GM19099 (cell line): Measurements from ENCODE around the gene DOCK10.

ENCODE experiments used
- POLR2A ChIP-seq: IDR thresholded peaks from 3 replicates; pipeline ENCODE4 v1.6.1; 2011; ENCODE audit warnings: low read depth; ENCODE audit not compliant: insufficient read length; ENCODE audit errors: extremely low read depth

Gene DOCK10

DNA sequence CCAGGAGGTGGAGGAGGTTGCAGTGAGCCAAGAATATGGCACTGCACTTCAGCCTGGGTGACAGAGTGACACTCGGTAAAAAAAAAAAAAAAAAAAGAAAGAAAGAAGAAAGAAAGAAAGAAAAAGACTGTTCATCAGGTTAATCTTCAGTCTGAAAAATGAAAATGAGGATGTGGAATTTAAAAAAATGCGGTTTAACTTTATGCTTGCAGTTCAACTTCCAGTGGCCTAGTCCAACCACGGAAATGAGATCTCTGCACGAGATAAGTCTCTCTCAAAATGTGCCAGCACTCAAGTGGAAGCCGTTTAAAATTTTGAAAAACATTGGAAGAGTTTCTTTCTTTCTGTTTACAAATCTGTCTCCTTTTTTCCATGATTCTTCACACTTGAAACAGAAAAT lies 112.1 kb downstream of the DOCK10 start:
- TF ChIP-seq POLR2A: no peak

DNA sequence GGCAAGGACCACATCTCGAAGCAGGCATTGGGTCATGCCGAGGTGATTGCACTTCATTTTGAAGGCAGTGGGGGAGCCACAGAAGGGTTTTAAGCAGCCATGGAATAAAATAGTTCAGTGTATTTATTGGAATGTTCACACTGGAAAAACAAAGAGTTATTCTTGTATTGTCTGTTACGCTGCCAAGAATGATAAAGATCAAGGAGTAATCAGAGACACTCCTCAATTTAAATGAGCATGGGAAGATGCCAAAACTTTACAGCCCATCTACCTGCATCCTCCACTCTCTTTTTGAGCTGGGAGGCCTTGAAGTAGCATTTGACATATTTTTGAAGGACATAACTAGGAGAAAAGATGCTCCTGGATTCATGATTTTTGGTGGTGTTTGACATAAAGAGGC lies 112.8 kb downstream of the DOCK10 start:
- no peak for TF ChIP-seq POLR2A

DNA sequence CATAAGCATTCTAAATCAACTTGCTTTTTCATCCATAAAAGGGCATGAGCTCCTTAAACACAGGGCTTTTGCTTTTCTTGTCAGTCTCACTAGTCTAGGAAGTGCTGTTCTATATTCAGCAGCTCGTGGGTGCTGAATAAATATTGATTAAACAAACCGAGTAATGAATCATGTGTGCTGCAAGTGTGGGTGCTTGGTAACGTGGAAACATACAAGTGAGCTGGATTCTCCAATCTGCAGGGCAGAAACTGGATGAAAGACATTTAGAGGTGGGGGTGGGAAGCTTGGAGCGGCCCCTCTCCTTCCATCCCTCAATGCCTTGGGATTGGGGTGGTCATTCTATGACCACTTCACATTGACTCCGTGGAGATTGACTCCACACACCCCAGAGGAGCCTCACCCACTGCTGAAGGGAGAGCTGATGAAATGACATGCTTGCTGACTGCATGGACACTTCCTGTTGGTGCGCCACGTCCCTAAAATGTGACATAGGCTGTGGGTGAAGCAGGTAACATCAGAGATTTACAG lies 114.6 kb downstream of the DOCK10 start:
- no peak for TF ChIP-seq POLR2A

DNA sequence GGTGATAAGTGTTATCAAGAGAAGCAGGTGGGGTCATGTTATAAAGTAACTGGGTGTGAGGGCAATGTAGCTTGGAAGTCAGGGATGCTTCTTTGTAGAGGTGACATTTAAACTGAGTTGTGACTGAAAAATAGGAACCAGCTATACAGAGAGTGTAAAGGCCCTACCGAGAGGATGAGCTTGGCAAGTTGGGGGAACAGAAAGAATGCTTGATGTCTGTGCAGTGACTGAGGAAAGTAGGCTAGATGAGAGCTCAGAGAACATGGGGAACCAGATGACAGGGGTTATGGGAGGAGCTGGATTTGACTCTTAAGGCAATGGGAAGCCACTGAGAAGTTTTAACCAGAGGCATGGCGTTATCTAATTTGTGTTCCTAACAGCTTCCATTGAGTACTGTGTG lies 115.3 kb downstream of the DOCK10 start:
- no peak for TF ChIP-seq POLR2A

DNA sequence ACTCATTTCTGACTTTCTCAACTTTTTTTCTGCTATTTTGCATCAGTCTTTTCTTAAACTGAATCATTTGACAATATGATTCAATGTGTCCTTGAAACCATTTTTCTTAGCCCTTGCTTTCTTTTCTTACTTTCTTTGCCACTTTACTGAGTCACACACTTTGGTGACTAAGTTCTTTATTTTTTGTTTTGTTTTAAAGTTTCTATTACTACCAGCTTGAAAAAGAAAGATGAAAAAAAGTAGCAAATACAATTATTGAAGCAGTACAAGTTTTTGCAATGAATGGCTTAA lies 116.5 kb downstream of the DOCK10 start:
- no peak for TF ChIP-seq POLR2A

DNA sequence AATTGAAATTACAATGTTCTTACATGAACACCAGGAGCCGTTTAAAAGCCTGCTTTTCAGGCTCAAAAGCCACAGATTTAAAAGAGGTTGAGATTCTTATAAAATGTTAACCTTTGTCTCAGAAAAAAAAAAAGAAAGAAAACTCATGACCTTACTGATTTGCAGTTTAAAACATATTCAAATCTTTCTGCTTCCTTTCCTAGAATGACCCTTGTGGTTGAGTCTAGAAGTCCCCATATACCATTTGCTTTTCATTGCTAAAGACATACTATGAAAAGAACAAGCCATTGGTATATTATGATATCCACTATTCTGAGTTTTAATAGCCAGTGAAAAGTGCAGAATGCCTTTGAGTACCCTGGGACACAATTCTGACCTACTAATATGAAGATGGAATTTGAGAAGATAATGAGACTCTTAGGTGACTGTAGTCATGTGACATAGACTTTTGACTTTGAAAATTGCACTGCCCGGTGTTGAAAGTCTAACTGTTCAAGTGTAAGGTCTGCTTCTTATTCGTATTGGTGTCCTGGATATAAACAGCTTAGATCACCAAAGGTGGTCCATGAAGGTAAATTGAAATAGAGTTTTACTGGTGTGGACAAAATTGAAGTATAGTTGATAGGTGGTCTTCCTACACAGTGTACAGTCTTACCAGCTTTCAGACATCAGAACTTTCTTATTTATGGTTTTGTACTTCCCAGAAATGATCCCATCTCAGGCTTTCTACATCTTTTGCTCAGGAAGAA lies 117.0 kb downstream of the DOCK10 start:
- TF ChIP-seq POLR2A: no peak

DNA sequence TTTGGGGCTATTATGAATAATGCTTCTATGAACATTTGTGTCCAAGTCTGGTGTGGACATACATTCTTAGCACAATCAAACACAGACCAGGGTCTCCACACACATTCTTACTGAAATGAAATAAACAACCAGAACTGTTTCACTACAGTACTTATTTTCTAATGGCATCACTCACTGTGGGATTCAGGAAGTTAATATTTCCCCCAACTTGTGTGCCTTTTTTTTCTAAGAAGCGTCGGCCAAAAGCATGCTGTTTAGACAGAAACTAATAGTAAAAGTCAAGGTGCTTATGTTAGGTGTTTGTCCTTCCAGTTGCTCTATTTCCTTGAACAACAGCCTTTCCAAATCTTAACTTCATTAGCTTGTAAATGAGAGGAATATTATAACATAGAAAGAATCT lies 117.6 kb downstream of the DOCK10 start:
- no peak for TF ChIP-seq POLR2A

DNA sequence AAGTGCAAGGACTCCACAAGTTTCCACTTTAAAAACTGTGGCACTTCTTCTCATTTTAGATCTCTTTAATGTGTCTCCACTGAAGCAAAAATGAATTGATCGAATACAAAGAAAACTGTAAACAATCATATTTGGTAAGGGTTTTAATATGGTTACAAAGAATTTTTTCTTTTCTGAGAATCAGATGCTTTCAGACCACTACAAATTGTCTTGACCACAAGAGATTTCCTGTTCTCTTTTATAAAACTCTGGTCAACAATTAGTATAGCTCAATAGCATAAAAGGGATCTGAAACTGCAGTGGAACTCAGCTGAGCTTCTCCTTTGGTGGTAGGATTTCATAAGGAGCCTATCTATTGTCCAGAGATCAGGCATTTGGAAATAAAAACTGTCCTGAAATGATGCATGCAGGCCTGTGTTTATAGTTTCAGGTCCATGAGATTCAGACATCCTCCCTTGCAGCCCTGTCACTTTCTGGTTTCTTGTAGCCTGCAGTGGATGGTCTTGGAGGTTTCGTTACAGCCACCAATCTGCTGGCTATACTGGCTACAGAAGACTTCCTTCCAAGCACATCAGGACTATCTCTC lies 120.0 kb downstream of the DOCK10 start:
- TF ChIP-seq POLR2A: no peak

DNA sequence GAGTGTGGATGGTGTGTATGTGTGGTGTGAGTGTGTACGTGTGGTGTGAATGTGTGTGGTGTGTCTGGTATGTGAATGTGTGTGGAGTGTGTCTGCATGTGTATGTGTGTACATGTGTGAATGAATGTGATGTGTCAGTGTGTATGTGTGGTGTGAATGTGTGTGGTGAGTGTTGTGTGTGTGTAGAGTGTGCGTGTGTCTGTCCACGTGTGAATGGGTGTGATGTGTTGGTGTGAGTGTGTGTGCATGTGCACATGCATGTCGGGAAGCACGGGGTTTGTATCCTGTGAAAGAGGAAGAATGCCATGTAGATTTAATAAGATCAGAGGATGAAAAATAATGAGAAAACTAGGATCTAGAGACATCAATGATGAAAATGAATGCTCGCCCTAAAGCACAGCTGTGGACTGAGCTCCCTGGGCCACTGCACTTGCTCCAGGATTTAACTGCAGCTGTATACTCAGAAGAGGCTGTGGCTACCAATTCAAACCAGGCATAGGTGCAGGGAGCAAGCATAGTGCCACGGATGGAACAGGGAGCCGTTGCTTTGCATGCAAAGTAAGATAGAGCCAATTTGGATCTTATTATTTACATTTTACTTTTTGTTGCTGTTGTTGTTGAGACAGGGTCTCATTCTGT lies 122.7 kb downstream of the DOCK10 start:
- TF ChIP-seq POLR2A: no peak

DNA sequence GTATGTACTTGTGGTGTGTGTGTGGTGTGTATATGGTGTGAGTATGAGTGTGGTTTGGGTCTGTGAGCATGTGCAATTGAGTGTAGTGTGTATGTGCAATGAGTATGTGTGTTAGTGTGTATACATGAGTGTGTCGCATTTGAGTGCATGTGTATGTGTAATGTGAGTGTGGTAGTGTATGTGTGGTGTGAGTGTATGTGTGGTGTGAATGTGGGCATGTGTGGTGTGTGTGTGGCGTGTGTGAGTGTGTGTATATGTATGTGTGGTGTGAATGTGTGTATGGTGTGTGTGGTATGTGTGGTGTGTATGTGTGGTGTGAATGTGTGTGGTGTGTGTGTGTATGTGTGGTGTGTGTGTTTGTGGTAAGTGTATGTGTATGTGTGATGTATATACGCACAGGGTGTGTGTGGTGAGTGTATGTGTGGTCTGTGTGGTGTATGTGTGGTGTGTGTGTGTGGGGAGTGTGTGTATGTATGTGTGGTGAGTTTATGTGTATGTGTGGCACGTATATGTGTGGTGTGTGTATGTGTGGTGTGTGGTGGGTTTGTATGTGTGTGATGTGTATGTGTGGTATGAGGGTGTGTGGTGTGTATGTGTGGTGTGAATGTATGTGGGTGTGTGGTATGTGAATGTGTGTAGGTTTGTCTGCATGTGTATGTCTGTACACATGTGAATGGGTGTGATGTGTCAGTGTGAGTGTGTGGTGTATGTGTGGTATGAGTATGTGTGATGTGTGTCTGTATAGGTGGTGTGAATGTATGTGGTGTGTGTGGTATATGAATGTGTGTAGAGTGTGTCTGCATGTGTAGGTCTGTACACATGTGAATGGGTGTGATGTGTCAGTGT lies 123.4 kb downstream of the DOCK10 start:
- TF ChIP-seq POLR2A: no peak

DNA sequence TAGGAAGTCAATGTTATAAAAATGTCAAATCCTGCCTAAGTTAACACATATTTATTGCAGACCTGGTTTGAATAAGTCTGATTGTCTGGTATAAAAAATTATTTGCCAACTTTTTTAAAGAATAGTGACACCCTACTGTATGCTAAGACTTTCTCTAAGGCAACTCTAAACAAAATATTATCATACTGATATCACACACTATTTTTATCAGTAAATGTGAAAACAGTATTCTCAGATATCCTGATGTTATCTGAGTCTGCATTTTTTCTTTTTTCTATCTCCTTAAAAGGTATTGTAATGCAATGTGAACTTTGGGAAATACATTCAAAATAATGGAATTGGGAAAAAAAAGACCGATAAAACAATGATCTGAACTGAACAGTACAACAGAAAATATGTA lies 127.1 kb downstream of the DOCK10 start:
- TF ChIP-seq POLR2A: no peak

DNA sequence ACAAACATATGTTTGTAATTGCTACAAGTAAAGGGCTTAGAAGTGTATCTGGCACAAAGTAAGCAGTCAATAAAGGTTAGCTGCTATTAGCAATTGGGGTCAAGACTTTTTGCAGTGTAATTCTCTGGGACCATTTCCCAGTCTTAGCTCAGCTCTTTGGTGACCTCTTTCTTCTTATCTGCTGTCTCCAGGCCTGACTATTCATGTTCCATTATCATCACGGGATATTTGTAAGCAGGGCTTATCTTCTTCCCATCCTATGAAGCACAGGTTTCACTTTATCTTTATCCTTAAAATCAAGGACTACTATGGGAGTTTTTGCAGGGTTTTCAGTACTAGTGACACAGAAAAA lies 131.7 kb downstream of the DOCK10 start:
- no peak for TF ChIP-seq POLR2A

DNA sequence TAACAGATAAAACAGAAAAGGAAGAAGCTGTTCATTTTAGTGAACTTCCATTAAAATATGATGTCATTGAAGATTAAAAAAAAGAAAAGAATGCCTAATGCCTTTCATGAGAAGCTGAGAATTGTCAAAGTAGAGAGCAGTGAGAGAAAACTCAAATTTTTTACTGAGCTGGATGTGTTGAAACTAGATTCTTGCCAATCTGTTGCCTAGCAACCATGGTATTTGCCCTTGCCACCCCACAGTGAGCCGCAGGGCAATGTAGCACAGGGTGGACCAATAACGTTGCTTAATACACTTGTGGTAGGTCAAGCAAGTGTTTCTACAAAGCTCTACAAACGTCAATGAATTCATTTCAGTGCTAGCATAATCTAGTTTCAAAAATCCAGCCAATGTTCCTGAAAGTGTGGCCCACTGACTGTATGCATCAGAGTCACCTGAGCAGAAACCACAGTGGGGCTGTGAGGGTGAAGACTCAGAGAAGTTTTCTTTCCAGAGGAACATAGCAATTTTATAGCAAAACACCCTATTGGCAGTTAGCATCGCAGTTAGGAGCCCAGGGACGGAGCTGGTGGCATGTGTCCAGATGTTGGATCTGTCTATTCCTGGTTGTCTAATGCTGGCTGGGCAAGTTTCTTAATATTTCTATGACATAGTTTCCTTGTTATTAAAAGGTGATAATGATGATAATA lies 132.2 kb downstream of the DOCK10 start:
- no peak for TF ChIP-seq POLR2A

DNA sequence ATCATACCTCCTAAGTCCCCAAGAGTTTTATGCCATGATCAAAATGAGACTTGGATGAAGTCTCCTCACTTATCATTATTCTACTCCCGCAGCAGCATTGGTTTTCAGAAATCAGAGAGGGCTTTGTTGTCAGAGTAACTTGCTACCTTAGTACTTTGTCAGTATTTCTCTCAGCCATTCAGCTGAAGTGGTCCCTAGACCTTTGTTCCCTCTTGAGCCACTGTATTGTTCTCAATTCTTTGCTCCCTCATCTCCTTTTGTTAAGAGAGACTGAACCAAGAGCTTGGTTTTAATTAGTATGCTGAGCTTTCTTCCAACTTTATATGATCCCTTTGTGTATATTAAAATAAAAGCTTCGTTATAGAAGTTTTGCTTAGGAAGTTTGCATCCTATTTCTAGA lies 133.4 kb downstream of the DOCK10 start:
- TF ChIP-seq POLR2A: no peak

DNA sequence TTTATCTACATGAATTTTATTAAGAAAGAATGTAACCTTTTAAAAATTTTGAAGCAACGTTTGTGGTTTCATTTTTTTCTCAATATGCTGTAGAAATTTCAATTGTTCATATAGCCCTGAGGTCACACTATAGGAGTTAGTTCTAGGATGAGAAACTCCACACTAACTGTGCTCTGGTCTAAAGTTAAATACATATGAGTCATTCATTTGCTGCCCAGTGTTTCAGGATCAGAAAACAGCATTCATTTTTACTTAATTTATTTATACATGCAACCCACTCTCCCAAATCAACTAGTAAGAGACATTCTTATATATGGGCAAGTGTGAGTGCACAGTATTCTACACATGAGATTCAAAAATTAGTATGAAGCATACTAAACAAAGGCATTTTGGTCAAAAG lies 137.9 kb downstream of the DOCK10 start:
- no peak for TF ChIP-seq POLR2A
